NOMO-1 treated with DMSO at 0.1 percent for 48 hours (cell line): ENCODE measurements around the gene SLC38A8.

ENCODE experiments used
- DNase-seq: peaks from one replicate; lab custom pipeline; 2025; ENCODE audit not compliant: unreplicated experiment; lab: John Stamatoyannopoulos, UW

The SLC38A8 gene

DNA sequence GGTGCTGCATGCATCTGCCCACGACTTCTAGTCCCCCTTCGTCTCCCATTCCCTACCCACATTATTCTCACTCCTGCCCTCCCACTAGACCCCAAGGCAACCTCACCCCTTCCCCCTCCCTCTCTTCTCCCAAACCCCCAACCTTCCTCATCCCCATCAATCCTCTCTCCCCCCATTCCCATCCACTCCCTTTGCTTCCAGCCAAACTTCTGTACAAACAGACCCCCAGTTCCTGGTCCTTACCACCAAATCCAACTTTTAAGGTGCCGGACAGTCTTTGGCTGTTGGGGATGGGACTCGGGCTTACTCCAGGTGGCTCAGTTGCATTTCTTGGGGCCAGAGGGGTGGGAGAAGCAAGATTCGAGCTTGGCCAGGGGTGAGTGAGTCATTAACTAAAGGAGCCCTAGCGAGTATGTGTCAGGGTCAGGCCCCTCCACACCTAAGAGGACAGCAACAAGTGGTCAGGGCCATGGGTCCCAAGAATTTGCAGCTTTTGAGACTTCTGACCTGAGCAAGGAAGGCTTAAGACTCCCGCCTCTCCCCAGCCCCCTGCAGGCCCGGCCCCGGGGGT lies at the start of gene SLC38A8:
Gene SLC38A8, minus strand, starts transcription at position 488 of the 571 bp plus-strand sequence. CDS start 638 bp downstream, outside the sequence.
- no peak for DNase-seq

- no peak for DNase-seq
Observed at GRCh38 chr16:84091460-84091859, 48.9 kb upstream of the SLC38A8 start.

DNA sequence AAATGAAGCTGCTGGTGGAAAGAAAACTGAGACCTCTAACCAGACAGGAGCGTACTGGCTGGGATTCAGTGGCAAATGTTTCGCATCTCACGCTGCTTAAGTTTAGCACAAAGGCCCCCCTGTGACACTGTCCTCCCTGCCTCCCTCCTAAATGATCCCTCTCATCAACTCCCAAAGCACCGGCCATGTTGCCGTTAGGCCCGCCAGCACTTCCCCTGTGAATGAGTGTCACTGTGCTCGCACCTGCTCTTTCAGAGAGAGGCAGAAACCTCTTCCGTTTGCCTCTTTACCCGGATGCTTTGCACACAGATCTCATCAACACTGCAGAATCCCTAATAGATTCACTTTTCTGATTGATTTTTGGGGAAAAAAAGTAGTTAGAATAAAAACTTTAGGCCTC lies 47.6 kb upstream of the SLC38A8 start:
- DNase-seq, result no peak

DNA sequence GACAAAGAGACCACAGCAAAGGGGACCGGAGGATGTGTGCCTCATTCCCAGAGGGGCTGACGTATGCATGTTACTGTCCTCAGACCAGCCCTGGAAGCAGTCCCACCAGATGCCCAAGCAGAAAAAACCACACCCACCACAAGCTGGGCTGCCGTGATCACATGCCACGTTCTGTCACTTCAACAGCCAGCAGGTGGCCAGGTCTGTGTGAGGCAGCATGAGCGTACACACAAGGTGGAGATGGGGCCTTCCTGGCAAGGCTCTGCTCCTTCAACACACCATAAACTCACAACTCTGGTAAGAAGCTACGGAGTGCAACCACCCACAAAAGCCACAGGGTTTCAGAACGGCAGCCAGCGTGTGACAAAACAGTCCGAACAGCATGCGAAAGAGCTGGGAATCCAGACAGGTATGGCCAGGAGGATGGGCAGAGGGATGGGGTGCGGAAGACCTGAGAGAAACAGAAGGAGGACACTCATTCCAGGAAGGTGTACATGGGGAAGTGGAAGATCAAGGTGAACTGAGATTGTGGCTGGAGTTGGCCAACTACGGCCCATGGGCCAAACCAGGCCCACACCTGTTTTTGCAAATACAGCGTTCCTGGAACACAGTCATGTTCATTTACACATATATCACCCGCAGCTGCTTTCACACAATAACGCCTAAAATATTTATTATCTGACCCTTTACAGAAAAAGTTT lies 46.2 kb upstream of the SLC38A8 start:
- DNase-seq, result peak; percentile 5

- DNase-seq, result peak; percentile 70
Observed at GRCh38 chr16:84087466-84088151, 45.0 kb upstream of the SLC38A8 start.

DNA sequence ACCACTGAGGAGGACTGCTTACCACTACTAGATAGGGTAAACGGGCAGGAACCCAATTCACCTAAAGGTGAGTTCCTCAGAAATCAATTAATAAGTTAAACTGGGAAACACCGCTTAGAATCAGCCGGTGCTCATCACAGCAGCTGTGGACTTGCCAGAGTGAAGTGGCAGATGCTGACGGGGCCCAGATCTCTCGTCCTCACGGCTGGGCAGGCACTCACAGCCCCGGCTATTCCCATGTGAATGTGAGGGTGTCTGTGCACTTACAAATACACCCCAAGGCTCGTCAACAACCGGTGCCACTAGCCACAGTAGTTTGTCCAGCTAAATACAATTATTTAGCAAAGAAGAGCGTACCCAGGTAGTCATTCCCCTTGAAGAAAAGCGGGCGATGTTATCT lies 44.4 kb upstream of the SLC38A8 start:
- DNase-seq, result no peak

- no peak for DNase-seq
Observed at GRCh38 chr16:84086341-84086740, 43.7 kb upstream of the SLC38A8 start.

DNA sequence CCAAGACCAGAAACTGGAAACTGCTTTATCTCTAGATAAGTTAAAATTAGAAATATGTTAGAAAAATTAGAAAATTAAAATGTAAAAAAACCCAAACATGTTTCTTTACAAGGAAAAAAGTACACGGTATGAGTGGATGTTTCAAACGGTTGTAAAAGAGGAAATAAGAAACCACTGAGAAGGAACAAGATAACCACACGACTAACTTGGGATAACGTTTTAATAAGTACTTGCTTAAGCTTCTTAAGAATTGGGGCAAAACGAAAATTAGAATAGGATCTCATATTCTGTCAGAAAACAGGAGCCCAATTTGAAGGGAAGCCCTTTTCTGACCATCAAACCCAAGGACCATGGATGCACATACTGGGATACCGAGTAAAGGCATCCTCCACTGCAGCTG lies 43.2 kb upstream of the SLC38A8 start:
- DNase-seq, result peak; percentile 89

DNA sequence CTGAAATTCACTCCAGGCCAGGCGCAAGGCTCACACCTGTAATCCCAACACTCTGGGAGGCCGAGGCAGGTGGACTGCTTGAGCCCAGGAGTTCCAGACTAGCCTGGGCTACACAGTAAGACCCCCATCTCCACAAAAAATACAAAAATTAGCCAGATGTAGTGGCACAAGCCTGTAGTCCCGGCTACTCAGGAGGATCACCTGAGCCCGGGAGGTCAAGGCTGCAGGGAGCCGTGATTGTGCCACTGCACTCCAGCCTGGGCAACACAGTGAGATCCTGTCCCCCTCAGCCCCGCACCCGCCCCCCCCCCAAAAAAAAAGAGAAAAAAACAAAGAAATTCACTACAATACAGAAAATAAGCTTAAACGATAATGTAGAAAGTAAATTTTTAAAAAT lies 42.7 kb upstream of the SLC38A8 start:
- DNase-seq, result no peak

- peak; percentile 62 for DNase-seq
Observed at GRCh38 chr16:84084570-84085270, 42.1 kb upstream of the SLC38A8 start.

GRCh38 chr16:84082835-84083569 lies 40.4 kb upstream of the SLC38A8 start:
- DNase-seq, result peak; percentile 60

DNA sequence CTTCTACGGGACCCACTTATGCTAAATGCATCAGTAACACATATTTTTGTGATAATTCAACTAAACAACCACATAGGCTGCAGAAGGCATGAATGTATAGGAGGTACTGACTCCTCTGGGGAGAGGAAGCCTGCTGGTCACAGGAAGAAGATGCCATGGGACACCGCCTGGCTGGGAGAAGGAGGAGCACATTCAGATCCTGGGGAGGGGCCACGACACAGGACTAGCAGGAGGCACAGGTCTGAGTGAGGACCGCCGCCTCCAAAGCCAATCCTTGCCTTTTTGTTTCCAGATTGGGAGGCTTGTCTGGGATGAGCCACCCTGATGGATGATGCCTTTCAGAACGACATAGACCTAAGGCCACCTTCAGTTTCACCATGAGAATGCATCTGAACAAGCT lies 39.5 kb upstream of the SLC38A8 start:
- no peak for DNase-seq

DNA sequence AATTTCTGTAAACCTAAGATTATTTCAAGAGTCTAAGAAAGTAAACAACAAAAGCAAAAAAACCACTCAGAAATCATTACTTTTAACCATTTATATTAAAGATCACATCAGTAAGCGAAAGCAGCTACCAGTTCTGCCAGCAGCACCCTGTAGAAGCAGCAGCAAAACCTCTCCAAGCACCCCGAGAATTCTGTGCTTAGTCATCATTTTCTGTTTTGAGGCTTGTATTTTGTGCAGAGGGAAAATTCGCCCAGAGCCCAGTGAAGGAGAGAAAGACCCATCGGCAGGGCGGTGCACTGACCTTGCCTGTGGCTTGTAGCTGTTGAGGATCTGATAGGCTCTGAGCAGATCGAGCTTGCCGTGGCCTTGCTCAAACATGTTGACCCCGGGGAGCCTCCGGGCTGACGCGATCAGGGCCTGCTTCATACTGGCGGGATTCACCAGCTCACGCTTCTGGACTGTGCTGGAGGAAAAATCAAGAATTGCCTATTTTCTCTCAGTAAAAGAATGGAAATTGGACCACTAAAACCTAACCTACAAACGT lies 38.9 kb upstream of the SLC38A8 start:
- no peak for DNase-seq

DNA sequence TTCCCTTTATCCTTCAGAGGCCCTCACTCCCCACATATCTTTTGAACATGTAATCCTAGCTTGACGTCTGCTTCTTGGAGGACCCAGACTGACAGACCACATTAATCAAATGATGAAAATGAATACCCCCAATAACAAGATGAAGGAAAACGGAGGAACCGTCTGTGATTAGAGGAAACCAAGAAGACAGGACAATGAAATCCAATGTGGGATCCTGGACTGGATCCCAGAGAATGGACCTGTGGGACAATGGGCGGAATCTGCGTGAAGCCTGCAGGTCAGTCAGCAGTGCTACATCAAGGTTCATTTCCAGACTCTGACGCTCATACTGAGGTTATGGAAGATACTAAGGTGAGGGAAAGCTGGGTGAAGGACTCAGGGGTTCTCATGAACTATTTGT lies 38.2 kb upstream of the SLC38A8 start:
- no peak for DNase-seq

GRCh38 chr16:84080378-84080777 lies 37.8 kb upstream of the SLC38A8 start:
- DNase-seq, result no peak

GRCh38 chr16:84079664-84080063 lies 37.1 kb upstream of the SLC38A8 start:
- no peak for DNase-seq

DNA sequence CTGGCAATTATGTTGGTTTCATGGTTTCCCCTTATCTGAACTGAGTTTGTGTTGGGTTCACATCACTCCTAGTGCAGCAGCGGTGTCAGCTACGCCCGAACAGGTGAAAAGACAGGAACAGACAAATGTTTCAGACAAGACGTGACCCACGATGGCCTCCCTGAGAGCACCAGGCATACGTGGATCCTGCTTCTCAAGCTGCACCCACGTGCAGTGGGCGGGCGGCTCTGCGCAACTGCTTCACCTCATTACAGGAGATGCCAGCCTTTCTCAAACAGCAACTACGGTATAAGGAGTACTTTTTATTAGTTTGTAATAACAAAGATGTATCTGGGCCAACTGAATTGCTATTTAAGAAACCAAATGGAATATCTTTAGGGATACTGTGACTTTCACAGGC lies 32.8 kb upstream of the SLC38A8 start:
- DNase-seq, result no peak

DNA sequence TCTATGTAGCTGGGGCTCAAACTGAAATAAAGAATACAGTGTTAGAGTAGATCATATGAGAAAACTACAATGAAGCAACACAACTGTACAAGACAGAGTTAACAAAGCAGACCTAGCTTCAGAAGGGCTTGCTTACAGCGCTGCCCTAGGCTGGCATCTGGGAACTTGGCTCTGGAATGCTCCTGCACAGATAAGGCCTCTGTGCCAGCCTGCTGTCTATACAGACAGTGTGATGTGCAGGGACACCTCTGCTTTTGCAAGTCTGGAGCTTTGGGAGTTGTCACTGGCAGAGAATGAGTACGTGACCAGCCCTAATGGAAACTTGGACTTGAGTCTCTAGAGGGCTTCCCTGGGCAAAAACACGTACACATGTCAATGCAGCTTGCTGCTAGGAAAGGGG lies 32.1 kb upstream of the SLC38A8 start:
- no peak for DNase-seq

DNA sequence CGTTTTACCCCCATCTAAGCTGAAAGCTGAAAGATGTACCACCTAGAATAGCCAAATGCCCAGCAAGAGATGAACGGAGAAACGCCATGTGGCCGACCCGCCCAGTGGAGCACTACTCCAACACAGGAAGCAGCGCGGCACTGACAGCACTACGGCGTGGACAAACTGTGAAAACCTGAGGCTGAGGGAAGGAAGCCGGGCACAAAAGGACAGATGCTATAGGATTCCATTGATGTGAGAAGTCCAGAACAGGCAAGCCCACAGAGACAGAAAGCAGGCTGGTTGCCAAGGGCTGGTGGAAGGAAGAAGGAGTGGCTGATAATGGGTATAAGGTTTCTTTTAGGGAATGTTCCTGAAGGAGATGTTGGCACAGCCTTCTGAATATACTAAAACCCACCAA lies 29.4 kb upstream of the SLC38A8 start:
- DNase-seq, result no peak

- no peak for DNase-seq
Observed at GRCh38 chr16:84071121-84071520, 28.5 kb upstream of the SLC38A8 start.

DNA sequence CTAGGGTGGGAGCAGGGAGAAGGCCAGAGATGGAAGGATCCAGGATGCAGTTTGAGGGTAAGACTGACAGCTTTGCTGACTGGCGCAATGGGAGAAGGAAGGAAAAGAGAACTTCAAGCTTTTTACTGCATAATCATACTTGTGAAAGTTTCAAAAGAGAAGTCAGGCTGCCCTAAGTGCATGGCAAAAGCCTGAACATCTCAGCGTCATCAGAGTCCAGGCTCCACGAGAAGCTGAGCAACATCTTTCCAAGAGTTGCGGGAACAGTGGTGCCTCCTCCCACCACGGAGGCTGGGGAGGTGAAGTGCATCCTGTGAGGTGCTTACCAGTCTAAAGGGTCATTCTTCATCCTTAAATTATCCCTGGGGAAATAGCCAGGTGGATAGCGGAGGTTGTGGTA lies 26.9 kb upstream of the SLC38A8 start:
- peak; percentile 12 for DNase-seq
